Central memory CD8-positive, alpha-beta T cell (primary cell): ENCODE results near the gene LIX1L.

Experiments used
- ATAC-seq: fragments of 150-1000 bp; cut with Tn5 transposase; replicated peaks from 2 replicates; pipeline ENCODE4 v1.10.0; 2022; ENCODE audit warnings: mild to moderate bottlenecking, moderate FRiP score, moderate number of reproducible peaks; ENCODE audit not compliant: poor library complexity, severe bottlenecking; ENCODE audit errors: extremely low read depth
- DNase-seq, 2 donors: peaks; one replicate each; pipeline ENCODE4 v3.0.0; 2021; ENCODE audit warnings: low spot score in 2 of 2
- H3K27ac Mint-ChIP-seq: one replicate; pipeline ENCODE4 v1.8.0; 2022; ENCODE audit warnings: low read depth, mild to moderate bottlenecking, moderate library complexity, mixed read lengths
- H3K27me3 Mint-ChIP-seq: one replicate; pipeline ENCODE4 v1.8.0; 2022; ENCODE audit warnings: mixed read lengths
- H3K36me3 Mint-ChIP-seq: one replicate; pipeline ENCODE4 v1.8.0; 2022; ENCODE audit warnings: mild to moderate bottlenecking, moderate library complexity, mixed read lengths; ENCODE audit not compliant: insufficient read depth
- H3K4me1 Mint-ChIP-seq: one replicate; pipeline ENCODE4 v1.8.0; 2022; ENCODE audit warnings: mixed read lengths
- H3K4me3 Mint-ChIP-seq: one replicate; pipeline ENCODE4 v1.8.0; 2022; ENCODE audit warnings: mild to moderate bottlenecking, moderate library complexity, mixed read lengths
- H3K9me3 Mint-ChIP-seq: one replicate; pipeline ENCODE4 v1.8.0; 2022; ENCODE audit warnings: mixed read lengths

Gene LIX1L

GRCh38 chr1:145916745-145917144 is 41.1 kb downstream of the LIX1L start:
- Mint-ChIP-seq H3K36me3 (peaks cover 36% of the 10 kb centered on the region), H3K27ac (peak overlapping the region; percentile 94), H3K27me3 (no peaks in the 10 kb centered on the region), H3K9me3 (no peaks in the 10 kb centered on the region), H3K4me3 (peak overlapping the region; percentile 91), H3K4me1 (peaks cover 50% of the 10 kb centered on the region)
- ATAC-seq, result no peak
- DNase-seq, result no peak

- H3K4me1 Mint-ChIP-seq, result peaks cover 24% of the 10 kb centered on the region
- no peak for ATAC-seq
- no peaks in the 10 kb centered on the region for H3K9me3 Mint-ChIP-seq
- no peak for DNase-seq
- H3K36me3 Mint-ChIP-seq, result peaks cover 30% of the 10 kb centered on the region
- H3K4me3 Mint-ChIP-seq, result no peak overlapping the region
- no peaks in the 10 kb centered on the region for H3K27me3 Mint-ChIP-seq
- H3K27ac Mint-ChIP-seq, result no peak overlapping the region
Measured at GRCh38 chr1:145912128-145912641, 45.6 kb downstream of the LIX1L start.

- DNase-seq, result no peak
- Mint-ChIP-seq H3K4me1 (peaks cover 5% of the 10 kb centered on the region), H3K27me3 (no peaks in the 10 kb centered on the region), H3K4me3 (no peak overlapping the region), H3K9me3 (no peaks in the 10 kb centered on the region), H3K36me3 (peaks cover 19% of the 10 kb centered on the region), H3K27ac (no peak overlapping the region)
- no peak for ATAC-seq
Measured at GRCh38 chr1:145908653-145909052, 49.2 kb downstream of the LIX1L start.

- Mint-ChIP-seq H3K4me3 (no peak overlapping the region), H3K9me3 (no peaks in the 10 kb centered on the region), H3K27ac (no peak overlapping the region), H3K27me3 (no peaks in the 10 kb centered on the region), H3K4me1 (peaks cover 5% of the 10 kb centered on the region), H3K36me3 (peaks cover 7% of the 10 kb centered on the region)
- DNase-seq (no peak), ATAC-seq (no peak)
Measured at GRCh38 chr1:145906954-145907753, 50.7 kb downstream of the LIX1L start.

GRCh38 chr1:145901312-145902021 is 56.4 kb downstream of the LIX1L start:
- Mint-ChIP-seq H3K9me3 (no peaks in the 10 kb centered on the region), H3K4me1 (no peaks in the 10 kb centered on the region), H3K27ac (no peak overlapping the region), H3K27me3 (no peaks in the 10 kb centered on the region), H3K36me3 (peaks cover 2% of the 10 kb centered on the region), H3K4me3 (no peak overlapping the region)
- DNase-seq (no peak), ATAC-seq (no peak)

- DNase-seq, result no peak
- Mint-ChIP-seq H3K27ac (no peak overlapping the region), H3K9me3 (no peaks in the 10 kb centered on the region), H3K4me1 (no peaks in the 10 kb centered on the region), H3K27me3 (no peaks in the 10 kb centered on the region), H3K4me3 (no peak overlapping the region), H3K36me3 (peaks cover 2% of the 10 kb centered on the region)
- no peak for ATAC-seq
Measured at GRCh38 chr1:145898756-145899155, 59.1 kb downstream of the LIX1L start.

- Mint-ChIP-seq H3K4me1 (no peaks in the 10 kb centered on the region), H3K9me3 (no peaks in the 10 kb centered on the region), H3K4me3 (no peak overlapping the region), H3K36me3 (peaks cover 2% of the 10 kb centered on the region), H3K27ac (no peak overlapping the region), H3K27me3 (no peaks in the 10 kb centered on the region)
- DNase-seq (no peak), ATAC-seq (no peak)
Measured at GRCh38 chr1:145897969-145898368, 59.8 kb downstream of the LIX1L start.

- no peaks in the 10 kb centered on the region for H3K27me3 Mint-ChIP-seq
- H3K4me1 Mint-ChIP-seq, result no peaks in the 10 kb centered on the region
- H3K9me3 Mint-ChIP-seq, result no peaks in the 10 kb centered on the region
- peaks cover 2% of the 10 kb centered on the region for H3K36me3 Mint-ChIP-seq
- H3K27ac Mint-ChIP-seq, result no peak overlapping the region
- DNase-seq, result no peak
- H3K4me3 Mint-ChIP-seq, result no peak overlapping the region
- ATAC-seq, result no peak
Measured at GRCh38 chr1:145895471-145895870, 62.3 kb downstream of the LIX1L start.

GRCh38 chr1:145893306-145894055 is 64.3 kb downstream of the LIX1L start:
- H3K9me3 Mint-ChIP-seq, result no peaks in the 10 kb centered on the region
- ATAC-seq (no peak), DNase-seq (no peak)
- H3K27ac Mint-ChIP-seq, result no peak overlapping the region
- H3K27me3 Mint-ChIP-seq, result no peaks in the 10 kb centered on the region
- H3K4me1 Mint-ChIP-seq, result no peaks in the 10 kb centered on the region
- H3K36me3 Mint-ChIP-seq, result no peaks in the 10 kb centered on the region
- H3K4me3 Mint-ChIP-seq, result no peak overlapping the region

GRCh38 chr1:145892486-145893087 is 65.2 kb downstream of the LIX1L start:
- Mint-ChIP-seq H3K36me3 (peaks cover 2% of the 10 kb centered on the region), H3K27ac (no peak overlapping the region), H3K4me3 (no peak overlapping the region), H3K27me3 (no peaks in the 10 kb centered on the region), H3K9me3 (no peaks in the 10 kb centered on the region), H3K4me1 (no peaks in the 10 kb centered on the region)
- ATAC-seq (no peak), DNase-seq (no peak)

- peak in 1 of 2 donors; percentile 25 for DNase-seq
- ATAC-seq, result no peak
- no peak overlapping the region for H3K27ac Mint-ChIP-seq
Measured at GRCh38 chr1:145891587-145892485, 66.0 kb downstream of the LIX1L start.

More at GRCh38 chr1:145891587-145892485, 66.0 kb downstream of the LIX1L start:
- H3K36me3 Mint-ChIP-seq, result peaks cover 2% of the 10 kb centered on the region
- no peaks in the 10 kb centered on the region for H3K4me1 Mint-ChIP-seq
- no peaks in the 10 kb centered on the region for H3K9me3 Mint-ChIP-seq
- H3K27me3 Mint-ChIP-seq, result no peaks in the 10 kb centered on the region
- no peak overlapping the region for H3K4me3 Mint-ChIP-seq
